Central memory CD8-positive, alpha-beta T cell (primary cell): Measurements from ENCODE around the gene PXYLP1.
"Not testable (repeated sequence)": the region's sequence is repeated elsewhere in the genome, so short reads cannot be mapped to it uniquely, and the experiment has no call there.

ENCODE experiments used
- ATAC-seq: fragments of 150-1000 bp; cut with Tn5 transposase; replicated peaks from 2 replicates; pipeline ENCODE4 v1.10.0; 2022; ENCODE audit warnings: mild to moderate bottlenecking, moderate FRiP score, moderate number of reproducible peaks; ENCODE audit not compliant: poor library complexity, severe bottlenecking; ENCODE audit errors: extremely low read depth
- DNase-seq, 2 donors: peaks; one replicate each; pipeline ENCODE4 v3.0.0; 2021; ENCODE audit warnings: low spot score in 2 of 2
- H3K27ac Mint-ChIP-seq: one replicate; pipeline ENCODE4 v1.8.0; 2022; ENCODE audit warnings: low read depth, mild to moderate bottlenecking, moderate library complexity, mixed read lengths
- H3K27me3 Mint-ChIP-seq: one replicate; pipeline ENCODE4 v1.8.0; 2022; ENCODE audit warnings: mixed read lengths
- H3K36me3 Mint-ChIP-seq: one replicate; pipeline ENCODE4 v1.8.0; 2022; ENCODE audit warnings: mild to moderate bottlenecking, moderate library complexity, mixed read lengths; ENCODE audit not compliant: insufficient read depth
- H3K4me1 Mint-ChIP-seq: one replicate; pipeline ENCODE4 v1.8.0; 2022; ENCODE audit warnings: mixed read lengths
- H3K4me3 Mint-ChIP-seq: one replicate; pipeline ENCODE4 v1.8.0; 2022; ENCODE audit warnings: mild to moderate bottlenecking, moderate library complexity, mixed read lengths
- H3K9me3 Mint-ChIP-seq: one replicate; pipeline ENCODE4 v1.8.0; 2022; ENCODE audit warnings: mixed read lengths

PXYLP1 gene

DNA sequence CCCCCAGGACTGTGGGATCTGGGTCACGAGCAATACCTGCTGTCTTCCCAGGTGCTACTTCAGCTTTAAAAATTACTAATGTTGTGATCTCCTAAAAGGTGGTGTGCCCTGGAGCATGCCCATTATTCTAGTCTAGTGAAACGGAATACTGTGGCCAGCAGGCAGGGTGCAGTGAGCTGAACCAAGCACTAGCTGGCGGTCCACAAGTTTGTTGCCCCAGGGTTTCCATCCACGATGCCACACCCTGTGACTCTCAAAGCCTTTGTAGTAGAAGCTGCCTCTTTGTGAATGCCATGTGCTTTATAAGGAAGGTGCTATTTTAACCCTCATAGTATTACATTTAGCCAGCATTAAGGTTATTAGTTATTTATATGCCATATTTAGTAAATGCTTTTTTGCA lies 49.1 kb downstream of the PXYLP1 start:
- Mint-ChIP-seq H3K36me3 (peaks cover 8% of the 10 kb centered on the region), H3K27ac (no peak overlapping the region), H3K27me3 (no peaks in the 10 kb centered on the region), H3K4me1 (peaks cover 8% of the 10 kb centered on the region), H3K9me3 (no peaks in the 10 kb centered on the region), H3K4me3 (no peak overlapping the region)
- ATAC-seq (no peak), DNase-seq (no peak)

GRCh38 chr3:141285570-141285969 lies 53.9 kb downstream of the PXYLP1 start:
- Mint-ChIP-seq H3K9me3 (no peaks in the 10 kb centered on the region), H3K4me3 (no peak overlapping the region), H3K36me3 (peaks cover 15% of the 10 kb centered on the region), H3K27me3 (no peaks in the 10 kb centered on the region), H3K4me1 (no peaks in the 10 kb centered on the region), H3K27ac (no peak overlapping the region)
- ATAC-seq = no peak
- no peak for DNase-seq

GRCh38 chr3:141286856-141287255 lies 55.2 kb downstream of the PXYLP1 start:
- H3K27me3 Mint-ChIP-seq = no peaks in the 10 kb centered on the region

DNA sequence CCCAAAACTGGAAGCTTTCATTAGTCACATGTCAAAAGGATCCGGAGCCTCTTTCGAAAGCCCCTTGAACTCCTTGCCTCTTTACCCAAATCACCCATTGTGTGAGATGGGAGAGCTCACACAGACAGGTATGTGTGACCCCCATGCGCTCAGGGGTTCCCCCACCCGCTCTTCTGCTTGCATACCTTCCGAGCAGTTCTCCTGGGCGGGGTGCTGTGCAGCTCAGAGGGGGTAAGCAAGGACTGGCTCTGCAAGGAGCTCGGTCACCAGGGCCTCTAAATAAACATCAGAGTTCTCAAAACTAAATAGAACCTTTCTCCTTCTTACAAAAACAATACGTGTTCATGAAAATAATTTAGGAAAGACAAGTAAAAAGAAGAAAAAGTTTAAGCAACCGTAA lies 55.7 kb downstream of the PXYLP1 start:
- no peaks in the 10 kb centered on the region for H3K27me3 Mint-ChIP-seq
- ATAC-seq = no peak
- no peak for DNase-seq
- H3K36me3 Mint-ChIP-seq = peaks cover 12% of the 10 kb centered on the region
- no peaks in the 10 kb centered on the region for H3K9me3 Mint-ChIP-seq
- H3K4me3 Mint-ChIP-seq = no peak overlapping the region
- no peak overlapping the region for H3K27ac Mint-ChIP-seq
- H3K4me1 Mint-ChIP-seq = no peaks in the 10 kb centered on the region

More at GRCh38 chr3:141286856-141287255, 55.2 kb downstream of the PXYLP1 start:
- H3K36me3 Mint-ChIP-seq = peaks cover 13% of the 10 kb centered on the region
- no peak overlapping the region for H3K4me3 Mint-ChIP-seq
- no peaks in the 10 kb centered on the region for H3K9me3 Mint-ChIP-seq
- no peak for ATAC-seq
- no peaks in the 10 kb centered on the region for H3K4me1 Mint-ChIP-seq
- DNase-seq = no peak
- no peak overlapping the region for H3K27ac Mint-ChIP-seq

DNA sequence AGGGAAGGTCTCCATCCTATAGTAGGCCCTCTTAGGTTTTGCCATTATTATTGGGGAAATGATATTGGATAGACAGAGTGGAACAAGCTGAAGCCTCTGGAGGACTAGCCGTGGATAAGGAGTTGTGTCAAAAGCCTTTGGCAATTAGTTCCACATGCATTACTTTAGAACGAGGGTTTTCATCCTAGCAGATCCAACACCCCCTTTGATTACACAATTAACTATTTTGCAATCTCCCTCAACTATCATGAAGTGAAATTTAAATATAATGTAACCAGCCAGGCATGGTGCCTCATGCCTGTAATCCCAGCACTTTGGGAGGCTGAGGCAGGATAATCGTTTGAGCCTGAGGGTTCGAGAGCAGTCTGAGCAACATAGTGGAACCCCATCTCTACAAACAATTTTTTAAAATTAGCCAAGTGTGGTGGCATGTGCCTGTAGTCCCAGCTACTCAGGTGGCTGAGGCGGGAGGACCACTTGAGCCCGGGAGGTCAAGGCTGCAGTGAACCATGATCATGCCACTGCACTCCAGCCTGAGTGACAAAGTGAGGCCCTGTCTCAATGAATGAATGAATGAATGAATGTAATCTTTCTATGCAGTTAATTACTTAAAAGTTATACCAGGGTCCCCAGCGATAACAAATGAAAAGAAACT lies 56.8 kb downstream of the PXYLP1 start:
- ATAC-seq (no peak), DNase-seq (no peak)
- Mint-ChIP-seq H3K27me3 (no peaks in the 10 kb centered on the region), H3K4me3 (no peak overlapping the region), H3K4me1 (no peaks in the 10 kb centered on the region), H3K27ac (no peak overlapping the region), H3K36me3 (peaks cover 12% of the 10 kb centered on the region), H3K9me3 (no peaks in the 10 kb centered on the region)

DNA sequence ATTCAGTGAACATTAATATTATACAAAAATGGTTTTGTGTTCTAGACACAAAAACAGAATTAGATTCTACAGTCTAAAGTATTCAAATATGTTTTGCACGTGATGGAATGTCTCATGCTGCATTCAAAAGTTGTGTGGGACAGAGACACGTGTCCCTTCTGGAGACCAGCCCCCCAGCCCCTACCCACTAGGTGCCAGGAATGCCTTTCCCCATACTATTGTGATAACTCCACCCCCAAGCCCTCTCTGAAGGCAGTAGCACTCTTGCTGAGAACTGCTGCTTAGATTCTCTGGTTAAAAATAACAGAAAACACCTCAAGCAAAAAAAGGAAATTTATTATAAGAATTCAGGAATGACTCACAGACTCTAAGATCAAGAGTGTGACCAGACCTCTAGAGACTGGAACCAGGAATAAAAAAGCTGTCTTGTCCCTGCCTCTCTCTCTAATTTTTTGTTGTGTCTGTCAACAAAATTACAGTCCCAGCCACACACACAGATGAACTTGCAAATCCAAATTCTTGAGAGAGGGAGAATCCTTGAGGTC lies 57.7 kb downstream of the PXYLP1 start:
- ATAC-seq (no peak), DNase-seq (no peak)
- Mint-ChIP-seq H3K36me3 (peaks cover 12% of the 10 kb centered on the region), H3K9me3 (no peaks in the 10 kb centered on the region), H3K4me3 (no peak overlapping the region), H3K4me1 (no peaks in the 10 kb centered on the region), H3K27ac (no peak overlapping the region), H3K27me3 (no peaks in the 10 kb centered on the region)

DNA sequence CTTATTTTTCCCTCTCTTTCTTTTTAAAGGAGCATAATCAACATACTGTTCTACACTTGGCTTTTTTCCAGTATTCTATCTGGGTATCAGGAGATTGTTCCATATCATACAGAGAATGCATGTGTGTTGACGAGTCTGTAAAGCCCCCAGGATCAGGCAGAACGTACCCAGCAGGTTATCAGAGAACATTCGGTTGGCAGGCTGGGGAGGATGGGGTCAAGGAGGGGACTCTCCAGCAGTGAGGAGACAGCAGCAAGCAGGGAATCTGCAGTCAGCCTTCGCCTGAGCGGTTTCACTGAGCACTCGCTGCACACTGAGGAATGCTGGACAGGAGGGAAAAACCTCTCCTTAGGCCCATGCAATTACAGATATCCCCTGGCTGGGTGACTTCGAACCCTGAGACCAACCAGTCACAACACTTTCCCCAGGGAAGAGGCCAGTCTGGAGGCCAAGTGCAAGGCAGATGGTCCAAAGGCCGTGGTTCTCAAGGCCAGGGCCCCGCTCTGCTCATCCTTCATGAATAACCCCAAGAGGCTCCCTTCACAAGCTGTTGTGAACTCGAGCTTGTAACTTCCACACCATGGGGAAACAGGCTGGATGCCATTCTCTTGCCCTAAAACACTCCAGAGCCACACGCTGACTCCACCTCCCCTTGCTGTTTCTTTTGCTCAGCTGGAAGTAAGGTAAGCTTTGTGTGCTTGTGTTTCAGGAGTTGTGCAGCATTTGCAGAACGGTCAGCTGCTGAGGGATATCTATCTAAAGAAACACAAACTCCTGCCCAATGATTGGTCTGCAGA lies 60.1 kb downstream of the PXYLP1 start:
- no peaks in the 10 kb centered on the region for H3K27me3 Mint-ChIP-seq
- DNase-seq (no peak), ATAC-seq (no peak)
- H3K36me3 Mint-ChIP-seq = peaks cover 8% of the 10 kb centered on the region
- peaks cover 6% of the 10 kb centered on the region for H3K4me1 Mint-ChIP-seq
- no peak overlapping the region for H3K27ac Mint-ChIP-seq
- no peak overlapping the region for H3K4me3 Mint-ChIP-seq
- H3K9me3 Mint-ChIP-seq = no peaks in the 10 kb centered on the region

DNA sequence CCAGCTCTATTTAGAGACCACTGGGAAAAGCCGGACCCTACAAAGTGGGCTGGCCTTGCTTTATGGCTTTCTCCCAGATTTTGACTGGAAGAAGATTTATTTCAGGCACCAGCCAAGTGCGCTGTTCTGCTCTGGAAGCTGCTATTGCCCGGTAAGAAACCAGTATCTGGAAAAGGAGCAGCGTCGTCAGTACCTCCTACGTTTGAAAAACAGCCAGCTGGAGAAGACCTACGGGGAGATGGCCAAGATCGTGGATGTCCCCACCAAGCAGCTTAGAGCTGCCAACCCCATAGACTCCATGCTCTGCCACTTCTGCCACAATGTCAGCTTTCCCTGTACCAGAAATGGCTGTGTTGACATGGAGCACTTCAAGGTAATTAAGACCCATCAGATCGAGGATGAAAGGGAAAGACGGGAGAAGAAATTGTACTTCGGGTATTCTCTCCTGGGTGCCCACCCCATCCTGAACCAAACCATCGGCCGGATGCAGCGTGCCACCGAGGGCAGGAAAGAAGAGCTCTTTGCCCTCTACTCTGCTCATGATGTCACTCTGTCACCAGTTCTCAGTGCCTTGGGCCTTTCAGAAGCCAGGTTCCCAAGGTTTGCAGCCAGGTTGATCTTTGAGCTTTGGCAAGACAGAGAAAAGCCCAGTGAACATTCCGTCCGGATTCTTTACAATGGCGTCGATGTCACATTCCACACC lies 60.9 kb downstream of the PXYLP1 start:
- Mint-ChIP-seq H3K9me3 (no peaks in the 10 kb centered on the region), H3K36me3 (peaks cover 6% of the 10 kb centered on the region), H3K27ac (no peak overlapping the region), H3K4me3 (no peak overlapping the region), H3K4me1 (peaks cover 6% of the 10 kb centered on the region), H3K27me3 (no peaks in the 10 kb centered on the region)
- no peak for ATAC-seq
- no peak for DNase-seq

GRCh38 chr3:141294301-141294700 lies 62.7 kb downstream of the PXYLP1 start:
- Mint-ChIP-seq H3K27me3 (no peaks in the 10 kb centered on the region), H3K9me3 (no peaks in the 10 kb centered on the region), H3K4me3 (peak overlapping the region; percentile 73), H3K4me1 (peaks cover 6% of the 10 kb centered on the region), H3K27ac (peak overlapping the region; percentile 95), H3K36me3 (peaks cover 3% of the 10 kb centered on the region)
- ATAC-seq (no peak), DNase-seq (no peak)

DNA sequence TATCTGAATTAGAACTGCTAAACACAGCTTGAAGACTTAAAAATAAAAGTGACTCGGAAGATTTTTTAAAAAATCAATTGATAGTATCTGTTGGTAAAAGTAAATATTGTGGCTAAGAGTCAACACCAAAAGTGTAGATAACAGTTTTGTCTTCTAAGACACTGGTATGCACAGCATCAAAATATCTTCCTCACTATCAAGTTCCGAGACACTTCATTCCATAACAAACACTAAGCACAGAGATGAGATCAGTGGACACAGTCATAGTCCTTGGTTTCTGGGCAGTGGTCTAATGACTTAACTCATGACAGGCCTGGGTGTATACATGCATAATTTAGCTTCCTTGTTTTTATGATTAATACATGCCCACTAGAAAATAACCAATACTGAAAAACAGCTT lies 63.2 kb downstream of the PXYLP1 start:
- H3K4me3 Mint-ChIP-seq = peak overlapping the region; percentile 73
- no peaks in the 10 kb centered on the region for H3K9me3 Mint-ChIP-seq
- H3K4me1 Mint-ChIP-seq = peaks cover 6% of the 10 kb centered on the region
- H3K27ac Mint-ChIP-seq = peak overlapping the region; percentile 95
- no peak for ATAC-seq
- peaks cover 1% of the 10 kb centered on the region for H3K36me3 Mint-ChIP-seq
- DNase-seq = no peak
- H3K27me3 Mint-ChIP-seq = no peaks in the 10 kb centered on the region

- H3K27ac Mint-ChIP-seq = not testable (repeated sequence)
Observed at GRCh38 chr3:141300426-141300825, 68.8 kb downstream of the PXYLP1 start.

DNA sequence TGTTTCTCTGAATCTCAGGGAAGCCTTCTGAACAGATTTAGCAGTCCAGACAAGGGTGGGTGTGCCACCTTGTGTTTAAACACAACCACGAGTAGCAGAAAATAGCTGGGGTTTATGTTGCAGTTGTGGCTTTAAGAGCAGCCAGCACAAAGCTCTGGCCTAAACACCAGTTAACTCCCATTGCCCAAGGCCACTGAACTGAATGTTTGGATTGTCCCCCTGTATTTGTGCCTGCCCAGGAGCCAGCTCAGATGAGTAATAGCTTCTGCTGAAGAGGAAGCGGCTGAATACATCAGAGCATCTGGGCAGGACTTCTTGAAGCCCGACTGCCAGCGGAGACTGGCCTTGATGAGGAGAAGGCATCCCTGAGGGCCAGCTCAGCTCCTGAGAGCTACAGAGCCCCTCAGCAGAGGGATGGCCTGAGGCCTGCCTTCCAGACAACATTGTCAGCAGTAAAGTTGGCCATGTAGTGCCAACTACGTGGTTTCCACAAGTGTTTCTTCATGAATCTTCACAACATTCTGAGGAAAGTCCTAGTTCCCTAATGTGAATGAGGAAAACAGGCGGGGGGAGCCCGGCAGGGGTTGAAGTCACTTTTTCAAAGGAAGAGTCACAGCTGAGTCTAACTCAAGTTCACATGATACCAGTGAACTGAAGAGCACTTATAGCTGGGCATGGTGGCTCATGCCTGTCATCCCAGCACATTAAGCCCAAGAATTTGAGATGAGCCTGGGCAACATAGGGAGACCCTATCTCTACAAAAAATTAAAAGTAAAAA lies 70.9 kb downstream of the PXYLP1 start:
- no peak overlapping the region for H3K27ac Mint-ChIP-seq
- no peaks in the 10 kb centered on the region for H3K27me3 Mint-ChIP-seq
- H3K9me3 Mint-ChIP-seq = no peaks in the 10 kb centered on the region
- H3K4me3 Mint-ChIP-seq = no peak overlapping the region
- DNase-seq = no peak
- H3K36me3 Mint-ChIP-seq = peaks cover 2% of the 10 kb centered on the region
- H3K4me1 Mint-ChIP-seq = peaks cover 17% of the 10 kb centered on the region
- ATAC-seq = no peak

More at GRCh38 chr3:141300426-141300825, 68.8 kb downstream of the PXYLP1 start:
- H3K4me3 Mint-ChIP-seq, DNase-seq, H3K36me3 Mint-ChIP-seq, H3K9me3 Mint-ChIP-seq, ATAC-seq, H3K4me1 Mint-ChIP-seq, H3K27me3 Mint-ChIP-seq: not testable (repeated sequence)
